CD14-positive monocyte (primary cell): ENCODE measurements around the gene MCCC1. TPM values are rescaled to one million over a fixed set of nuclear protein-coding genes. Genes with fewer than 3 reads are reported as not detected.

ENCODE experiments used
- DNase-seq, 3 donors: peaks; one replicate each; pipeline ENCODE4 v3.0.0-alpha.2; 2011 to 2022
- H2AFZ ChIP-seq: 2 replicates; pipeline ENCODE4 v1.6.0; 2012; ENCODE audit warnings: mild to moderate bottlenecking, low read depth, low read length, inconsistent platforms; ENCODE audit not compliant: insufficient read depth, poor library complexity, severe bottlenecking
- H3K27ac ChIP-seq, 2 donors: 1 replicate in 1 of 2; 2 replicates in 1 of 2; pipeline ENCODE4 v1.5.1; 2012 to 2013; ENCODE audit warnings: low read length in 2 of 2, control low read depth in 1 of 2, inconsistent platforms in 1 of 2, low read depth in 1 of 2, mild to moderate bottlenecking in 1 of 2
- H3K27me3 ChIP-seq, 2 donors: one replicate each; pipeline versions ENCODE4 v1.6.0 to v1.6.1; 2011 to 2013; ENCODE audit warnings: low read length in 2 of 2; ENCODE audit not compliant: control insufficient read depth in 2 of 2, insufficient read depth in 2 of 2
- H3K36me3 ChIP-seq, 2 donors: replicated peaks in 1 of 2; 1 replicate in 1 of 2; 2 replicates in 1 of 2; pipeline versions ENCODE4 v1.5.1 to v1.6.1; 2012 to 2013; ENCODE audit warnings: low read length in 2 of 2, control low read depth in 1 of 2, inconsistent platforms in 1 of 2, mild to moderate bottlenecking in 1 of 2; ENCODE audit not compliant: insufficient read depth in 2 of 2, control insufficient read depth in 1 of 2
- H3K4me1 ChIP-seq, 2 donors: 1 replicate in 1 of 2; 2 replicates in 1 of 2; pipeline versions ENCODE4 v1.5.1 to v1.6.1; 2012 to 2013; ENCODE audit warnings: low read length in 2 of 2, control low read depth in 1 of 2, inconsistent platforms in 1 of 2, mild to moderate bottlenecking in 1 of 2, moderate library complexity in 1 of 2; ENCODE audit not compliant: insufficient read depth in 2 of 2, control insufficient read depth in 1 of 2
- H3K4me2 ChIP-seq: replicated peaks from 2 replicates; pipeline ENCODE3; 2012; ENCODE audit warnings: low read length, moderate library complexity, mild to moderate bottlenecking; ENCODE audit not compliant: poor library complexity, severe bottlenecking; ENCODE audit errors: extremely low read depth
- H3K4me3 ChIP-seq, 3 experiments: fragments of 200-600 bp in 1 of 3; sonication (generic) in 1 of 3; replicated peaks in 1 of 3; 1 replicate in 2 of 3; 2 replicates in 1 of 3; pipeline ENCODE4 v1.5.1; 2011 to 2013; ENCODE audit warnings: low read length in 3 of 3, mild to moderate bottlenecking in 3 of 3, control low read depth in 2 of 3, low read depth in 2 of 3, inconsistent platforms in 1 of 3, moderate library complexity in 1 of 3
- H3K79me2 ChIP-seq: 2 replicates; pipeline ENCODE4 v1.6.0; 2012; ENCODE audit warnings: mild to moderate bottlenecking, control low read depth, inconsistent platforms, low read length, moderate library complexity; ENCODE audit not compliant: insufficient read depth
- H3K9ac ChIP-seq: 2 replicates; pipeline ENCODE4 v1.6.0; 2017; ENCODE audit warnings: low read length, mild to moderate bottlenecking; ENCODE audit not compliant: insufficient read depth, poor library complexity, severe bottlenecking
- H3K9me3 ChIP-seq, 2 donors: replicated peaks in 1 of 2; 1 replicate in 1 of 2; 2 replicates in 1 of 2; pipeline versions ENCODE4 v1.5.1 to v1.6.1; 2012 to 2013; ENCODE audit warnings: low read length in 2 of 2, control low read depth in 1 of 2; ENCODE audit not compliant: control insufficient read depth in 1 of 2, insufficient read depth in 1 of 2
- H4K20me1 ChIP-seq: 2 replicates; pipeline ENCODE4 v1.6.0; 2012; ENCODE audit warnings: mild to moderate bottlenecking, low read length, control low read depth, moderate library complexity; ENCODE audit not compliant: insufficient read depth
- H3K27ac Mint-ChIP-seq, 7 donors: one replicate each; pipeline ENCODE4 v1.8.0; 2020; ENCODE audit warnings: mild to moderate bottlenecking in 7 of 7, mixed read lengths in 7 of 7, moderate library complexity in 6 of 7, inconsistent platforms in 2 of 7
- H3K27me3 Mint-ChIP-seq, 3 donors: one replicate each; pipeline ENCODE4 v1.8.0; 2021 to 2022; ENCODE audit warnings: low read depth in 3 of 3, mild to moderate bottlenecking in 3 of 3, mixed read lengths in 3 of 3, moderate library complexity in 3 of 3, inconsistent platforms in 1 of 3
- H3K36me3 Mint-ChIP-seq, 2 donors: one replicate each; pipeline ENCODE4 v1.8.0; 2020; ENCODE audit warnings: mixed read lengths in 2 of 2, inconsistent platforms in 1 of 2, mild to moderate bottlenecking in 1 of 2
- H3K4me1 Mint-ChIP-seq: one replicate; pipeline ENCODE4 v1.8.0; 2020; ENCODE audit warnings: mild to moderate bottlenecking, mixed read lengths
- H3K4me3 Mint-ChIP-seq, 2 donors: one replicate each; pipeline ENCODE4 v1.8.0; 2020; ENCODE audit warnings: mild to moderate bottlenecking in 2 of 2, mixed read lengths in 2 of 2, moderate library complexity in 1 of 2
- H3K9me3 Mint-ChIP-seq, 7 donors: one replicate each; pipeline ENCODE4 v1.8.0; 2020 to 2022; ENCODE audit warnings: mixed read lengths in 7 of 7, mild to moderate bottlenecking in 6 of 7, moderate library complexity in 6 of 7, inconsistent platforms in 2 of 7
- WGBS: methylation state at CpG from one replicate; pipeline ENCODE4 v1.1.5; 2013; ENCODE audit warnings: missing lambda C conversion rate; ENCODE audit not compliant: insufficient coverage; 5-methylcytosine and 5-hydroxymethylcytosine counted together
- intact Hi-C, 2 donors: fragments of 100-400 bp; cut with micrococcal nuclease; formaldehyde crosslinking; loops; one replicate each; pipeline versions ENCODE4 v1.15.0 to v1.15.1; 2023
- polyA plus RNA-seq, 3 donors: library from polyadenylated mRNA; depleted of rRNA in 1 of 3; unstranded in 2 of 3; stranded (reverse) in 1 of 3; fragments of 300-500 nt in 2 of 3; fragments of >200 nt in 1 of 3; fragmentation: Illumina TruSeq in 2 of 3; gene quantifications; 1 replicate in 2 of 3; 2 replicates in 1 of 3; pipeline ENCODE4 v1.2.3, GENCODE V29; 2012 to 2021
- TF ChIP-seq, protein P1 (sequence below): fragments of 200-600 bp; IDR thresholded peaks from one replicate; pipeline ENCODE4 v1.8.0; 2022; ENCODE audit warnings: antibody characterized with exemption, mild to moderate bottlenecking

Gene MCCC1
- polyA plus RNA-seq, 3 donors = 13.9 to 18.4 (median 16.0) TPM

DNA sequence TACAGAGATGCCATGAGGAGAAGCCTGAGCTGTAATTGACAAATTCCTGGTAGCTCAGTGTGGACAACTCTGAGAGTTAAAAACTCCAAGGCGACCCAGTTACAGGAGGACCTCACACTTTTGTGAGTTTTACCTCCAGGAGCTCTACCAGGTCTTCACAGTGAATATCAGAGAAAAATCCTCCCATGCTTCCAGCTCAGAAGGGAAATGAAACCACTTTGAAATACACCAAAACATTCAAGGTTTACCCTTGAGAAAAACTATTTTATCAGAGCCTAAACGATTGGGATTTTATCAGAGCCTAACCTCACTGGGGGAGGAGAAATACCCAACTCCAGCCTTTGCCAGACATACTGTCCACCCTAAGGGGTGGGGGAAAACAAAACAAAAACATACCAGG, 52.4 kb downstream of the MCCC1 start:
- Histone ChIP-seq H2AFZ (no peak overlapping the region), H3K4me2 (no peak overlapping the region), H4K20me1 (no peaks in the 10 kb centered on the region), H3K79me2 (no peaks in the 10 kb centered on the region), H3K36me3 (peaks cover 65 to 93% of the 10 kb centered on the region in 2 donors), H3K27ac (no peak overlapping the region), H3K9me3 (no peaks in the 10 kb centered on the region), H3K27me3 (no peaks in the 10 kb centered on the region), H3K4me3 (no peak overlapping the region), H3K4me1 (no peaks in the 10 kb centered on the region), H3K9ac (no peak overlapping the region)
- peaks cover 63 to 87% of the 10 kb centered on the region in 2 donors for H3K36me3 Mint-ChIP-seq
- intact Hi-C loops = no loop called here
- peaks cover 0 to 3% (median 0%) of the 10 kb centered on the region in 7 donors for H3K9me3 Mint-ChIP-seq
- TF ChIP-seq, protein P1, sequence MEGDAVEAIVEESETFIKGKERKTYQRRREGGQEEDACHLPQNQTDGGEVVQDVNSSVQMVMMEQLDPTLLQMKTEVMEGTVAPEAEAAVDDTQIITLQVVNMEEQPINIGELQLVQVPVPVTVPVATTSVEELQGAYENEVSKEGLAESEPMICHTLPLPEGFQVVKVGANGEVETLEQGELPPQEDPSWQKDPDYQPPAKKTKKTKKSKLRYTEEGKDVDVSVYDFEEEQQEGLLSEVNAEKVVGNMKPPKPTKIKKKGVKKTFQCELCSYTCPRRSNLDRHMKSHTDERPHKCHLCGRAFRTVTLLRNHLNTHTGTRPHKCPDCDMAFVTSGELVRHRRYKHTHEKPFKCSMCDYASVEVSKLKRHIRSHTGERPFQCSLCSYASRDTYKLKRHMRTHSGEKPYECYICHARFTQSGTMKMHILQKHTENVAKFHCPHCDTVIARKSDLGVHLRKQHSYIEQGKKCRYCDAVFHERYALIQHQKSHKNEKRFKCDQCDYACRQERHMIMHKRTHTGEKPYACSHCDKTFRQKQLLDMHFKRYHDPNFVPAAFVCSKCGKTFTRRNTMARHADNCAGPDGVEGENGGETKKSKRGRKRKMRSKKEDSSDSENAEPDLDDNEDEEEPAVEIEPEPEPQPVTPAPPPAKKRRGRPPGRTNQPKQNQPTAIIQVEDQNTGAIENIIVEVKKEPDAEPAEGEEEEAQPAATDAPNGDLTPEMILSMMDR = no peak
- 86% methylated on average over 1 of the region's 2 CpGs for WGBS
- peaks cover 3% of the 10 kb centered on the region for H3K4me1 Mint-ChIP-seq
- H3K4me3 Mint-ChIP-seq = no peak overlapping the region
- no peaks in the 10 kb centered on the region for H3K27me3 Mint-ChIP-seq
- no peak for DNase-seq
- H3K27ac Mint-ChIP-seq = peak overlapping the region in 4 of 7 donors; percentile 1 to 61 (median 35)

DNA sequence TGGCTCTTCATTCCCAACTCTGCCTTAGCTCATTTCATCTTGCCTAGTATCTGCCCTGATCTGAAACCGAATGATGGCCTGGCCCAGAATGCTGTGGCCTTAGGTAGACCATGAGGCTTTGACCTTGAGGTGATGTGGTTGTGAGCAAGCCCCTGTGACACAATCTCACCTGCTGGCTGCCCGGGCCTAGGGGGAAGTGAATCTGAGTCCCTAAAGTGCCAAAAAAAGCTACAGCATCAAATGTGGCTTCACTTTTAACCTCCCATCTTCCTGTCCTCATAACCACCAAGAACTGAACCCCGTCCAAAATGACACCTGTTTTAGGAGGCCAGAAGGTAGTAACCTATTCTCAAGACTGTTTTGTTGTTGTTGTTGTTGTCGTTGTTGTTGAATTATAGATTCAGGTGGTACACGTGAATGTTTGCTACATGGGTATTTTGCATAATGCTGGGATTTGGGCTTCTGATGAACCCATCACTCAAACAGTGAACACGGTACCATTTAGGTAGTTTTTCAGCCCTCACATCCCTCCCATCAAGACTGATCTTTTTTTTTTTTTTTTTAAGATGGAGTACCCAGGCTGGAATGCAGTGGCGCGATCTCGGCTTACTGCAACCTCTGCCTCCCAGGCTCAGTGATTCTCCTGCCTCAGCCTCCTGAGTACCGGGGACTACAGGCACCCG, 54.6 kb downstream of the MCCC1 start:
- Mint-ChIP-seq H3K27me3 (no peaks in the 10 kb centered on the region), H3K4me3 (no peak overlapping the region), H3K27ac (no peak overlapping the region), H3K36me3 (peaks cover 62 to 87% of the 10 kb centered on the region in 2 donors), H3K9me3 (no peaks in the 10 kb centered on the region), H3K4me1 (peaks cover 3% of the 10 kb centered on the region)
- H3K4me1 ChIP-seq = no peaks in the 10 kb centered on the region
- no peak overlapping the region for H2AFZ ChIP-seq
- no peak overlapping the region for H3K4me2 ChIP-seq
- no peak overlapping the region for H3K9ac ChIP-seq
- H3K27me3 ChIP-seq = no peaks in the 10 kb centered on the region
- H3K9me3 ChIP-seq = no peaks in the 10 kb centered on the region
- no peaks in the 10 kb centered on the region for H3K79me2 ChIP-seq
- H3K27ac ChIP-seq = no peak overlapping the region
- WGBS = 75% methylated on average over 4 of the region's 11 CpGs
- H3K36me3 ChIP-seq = peaks cover 62 to 93% of the 10 kb centered on the region in 2 donors
- TF ChIP-seq, protein P1 = no peak
- no peaks in the 10 kb centered on the region for H4K20me1 ChIP-seq
- no peak overlapping the region for H3K4me3 ChIP-seq
- no peak for DNase-seq
- intact Hi-C loops = no loop called here
